NT2/D1 (cell line): ENCODE measurements around the gene UCK2.

Experiments used
- DNase-seq: peaks from one replicate; pipeline ENCODE4 v3.0.0-alpha.2; 2011; ENCODE audit warnings: low read depth, low spot score
- H3K27me3 ChIP-seq: 2 replicates; pipeline ENCODE4 v1.6.0; 2011; ENCODE audit warnings: mild to moderate bottlenecking; ENCODE audit not compliant: insufficient read length, insufficient read depth
- H3K36me3 ChIP-seq: 2 replicates; pipeline ENCODE4 v1.6.1; 2011; ENCODE audit warnings: mild to moderate bottlenecking, low read length, mixed read lengths; ENCODE audit not compliant: insufficient read depth, insufficient read length
- H3K4me1 ChIP-seq: 2 replicates; pipeline ENCODE4 v1.5.1; 2011; ENCODE audit not compliant: insufficient read depth, insufficient read length
- H3K4me3 ChIP-seq: 2 replicates; pipeline ENCODE4 v1.5.1; 2011; ENCODE audit warnings: low read depth; ENCODE audit not compliant: insufficient read length
- H3K9ac ChIP-seq: 2 replicates; pipeline ENCODE4 v1.6.0; 2011; ENCODE audit warnings: low read depth; ENCODE audit not compliant: insufficient read length
- H3K9me3 ChIP-seq: 2 replicates; pipeline ENCODE4 v1.5.1; 2011; ENCODE audit warnings: mild to moderate bottlenecking, low read length; ENCODE audit not compliant: insufficient read depth
- SUZ12 ChIP-seq: IDR thresholded peaks from 2 replicates; pipeline ENCODE4 v1.6.1; 2011; ENCODE audit not compliant: insufficient read length, insufficient read depth; ENCODE audit errors: extremely low read depth
- YY1 ChIP-seq: IDR thresholded peaks from 2 replicates; pipeline ENCODE4 v1.6.1; 2011; ENCODE audit not compliant: insufficient read length, insufficient read depth
- ZNF274 ChIP-seq: IDR thresholded peaks from 2 replicates; pipeline ENCODE4 v1.6.1; 2011; ENCODE audit warnings: mild to moderate bottlenecking, low read depth, low read length

Gene UCK2

GRCh38 chr1:165915932-165916348 is 88.5 kb downstream of the UCK2 start:
- no peaks in the 10 kb centered on the region for H3K4me1 ChIP-seq
- H3K9ac ChIP-seq: no peak overlapping the region
- no peak for TF ChIP-seq YY1
- no peak for TF ChIP-seq SUZ12
- no peak for TF ChIP-seq ZNF274
- H3K9me3 ChIP-seq: no peaks in the 10 kb centered on the region
- peaks cover 15% of the 10 kb centered on the region for H3K36me3 ChIP-seq
- DNase-seq: no peak
- H3K27me3 ChIP-seq: no peaks in the 10 kb centered on the region
- H3K4me3 ChIP-seq: no peak overlapping the region

GRCh38 chr1:165917166-165917565 is 89.8 kb downstream of the UCK2 start:
- Histone ChIP-seq H3K4me1 (no peaks in the 10 kb centered on the region), H3K9ac (no peak overlapping the region), H3K27me3 (no peaks in the 10 kb centered on the region), H3K4me3 (no peak overlapping the region), H3K9me3 (no peaks in the 10 kb centered on the region), H3K36me3 (peaks cover 6% of the 10 kb centered on the region)
- DNase-seq: no peak
- no peak for TF ChIP-seq YY1
- no peak for TF ChIP-seq ZNF274
- no peak for TF ChIP-seq SUZ12

DNA sequence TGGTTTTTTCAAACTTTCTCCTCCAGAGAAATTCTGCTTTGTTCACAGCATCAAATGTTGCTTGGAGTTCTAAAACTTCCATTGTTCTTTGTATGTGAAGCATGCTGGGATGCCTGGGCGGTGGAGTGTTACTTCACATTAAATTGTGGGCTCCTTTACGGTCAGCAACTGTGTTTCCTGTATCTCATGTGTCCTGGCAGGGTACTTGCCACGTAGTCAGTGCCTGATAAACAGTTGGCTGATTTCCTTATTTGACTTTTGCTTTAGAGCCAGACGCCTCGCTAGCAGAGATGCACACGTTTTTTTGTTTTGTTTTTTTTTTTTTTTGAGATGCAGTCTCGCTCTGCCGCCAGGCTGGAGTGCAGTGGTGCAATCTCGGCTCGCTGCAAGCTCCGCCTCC is 96.7 kb downstream of the UCK2 start:
- H3K27me3 ChIP-seq: no peaks in the 10 kb centered on the region

DNA sequence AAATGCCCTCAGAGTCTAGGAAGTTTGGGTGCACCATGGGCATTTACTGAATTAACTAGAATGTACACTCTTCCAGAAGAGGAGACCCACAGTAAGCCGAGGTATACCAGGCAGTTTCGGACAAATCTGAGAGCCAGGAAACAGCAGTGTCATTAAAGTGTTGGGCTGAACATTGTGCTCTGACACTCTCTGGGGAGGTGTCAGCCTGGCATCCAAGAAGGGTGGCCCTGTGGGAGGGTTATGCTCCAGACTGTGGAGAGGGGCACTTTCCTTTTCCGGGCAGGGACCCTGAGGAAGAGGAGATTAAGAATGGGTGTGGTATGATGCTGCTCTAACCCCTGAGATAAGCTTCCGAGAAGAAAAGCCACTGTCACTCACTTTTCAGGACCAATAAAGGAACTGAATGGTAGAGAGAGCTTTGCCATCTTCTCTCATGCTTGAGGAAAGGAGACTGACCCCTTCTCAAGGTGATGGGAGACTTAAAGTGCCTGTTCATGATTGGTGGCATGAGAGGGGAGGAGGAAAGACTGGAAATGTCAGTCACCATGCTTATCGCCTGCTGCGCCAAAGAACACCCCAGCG is 98.2 kb downstream of the UCK2 start:
- no peaks in the 10 kb centered on the region for H3K36me3 ChIP-seq

More for the DNA sequence above, 96.7 kb downstream of the UCK2 start:
- H3K4me1 ChIP-seq: no peaks in the 10 kb centered on the region
- no peaks in the 10 kb centered on the region for H3K36me3 ChIP-seq
- no peak for DNase-seq
- H3K9ac ChIP-seq: no peak overlapping the region
- no peaks in the 10 kb centered on the region for H3K9me3 ChIP-seq
- H3K4me3 ChIP-seq: no peak overlapping the region
- TF ChIP-seq YY1 (no peak), SUZ12 (no peak), ZNF274 (no peak)

GRCh38 chr1:165927169-165927568 is 99.8 kb downstream of the UCK2 start:
- TF ChIP-seq YY1: no peak
- no peak for TF ChIP-seq ZNF274
- TF ChIP-seq SUZ12: no peak
- no peak for DNase-seq
- Histone ChIP-seq H3K4me1 (no peaks in the 10 kb centered on the region), H3K36me3 (no peaks in the 10 kb centered on the region), H3K9me3 (no peaks in the 10 kb centered on the region), H3K27me3 (no peaks in the 10 kb centered on the region), H3K9ac (no peak overlapping the region), H3K4me3 (no peak overlapping the region)

More for the DNA sequence above, 98.2 kb downstream of the UCK2 start:
- Histone ChIP-seq H3K9ac (no peak overlapping the region), H3K4me3 (no peak overlapping the region), H3K4me1 (no peaks in the 10 kb centered on the region), H3K27me3 (no peaks in the 10 kb centered on the region), H3K9me3 (no peaks in the 10 kb centered on the region)
- DNase-seq: no peak
- TF ChIP-seq SUZ12 (no peak), YY1 (no peak), ZNF274 (no peak)

- H3K4me1 ChIP-seq: no peaks in the 10 kb centered on the region
- H3K9ac ChIP-seq: no peak overlapping the region
- H3K36me3 ChIP-seq: no peaks in the 10 kb centered on the region
- H3K9me3 ChIP-seq: no peaks in the 10 kb centered on the region
- no peak for TF ChIP-seq SUZ12
- no peak for TF ChIP-seq ZNF274
- no peak for TF ChIP-seq YY1
- no peaks in the 10 kb centered on the region for H3K27me3 ChIP-seq
- no peak overlapping the region for H3K4me3 ChIP-seq
- DNase-seq: peak; percentile 52
Measured at GRCh38 chr1:165928075-165928731, 100.8 kb downstream of the UCK2 start.

DNA sequence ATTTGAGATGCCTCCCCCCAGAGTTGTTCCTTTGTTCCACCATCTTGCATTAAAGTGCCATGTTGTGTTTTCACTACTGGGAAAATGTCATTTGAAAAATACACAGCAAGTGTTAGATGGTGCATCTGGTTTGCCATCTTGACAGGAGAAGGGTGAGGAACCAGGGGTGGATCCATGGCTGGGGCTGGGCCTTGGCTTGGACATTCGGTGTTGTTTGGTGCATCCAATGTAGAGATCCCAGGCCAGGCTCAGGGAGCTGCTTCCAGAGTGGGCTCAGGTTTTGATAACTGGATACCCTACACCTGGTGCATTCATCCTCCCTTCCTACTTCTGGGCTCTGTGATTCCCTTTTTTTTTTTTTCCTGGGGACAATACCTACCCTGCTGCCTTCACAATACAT is 103.5 kb downstream of the UCK2 start:
- Histone ChIP-seq H3K27me3 (no peaks in the 10 kb centered on the region), H3K36me3 (no peaks in the 10 kb centered on the region), H3K9me3 (no peaks in the 10 kb centered on the region)

More for the DNA sequence above, 103.5 kb downstream of the UCK2 start:
- Histone ChIP-seq H3K4me1 (peaks cover 4% of the 10 kb centered on the region), H3K9ac (no peak overlapping the region), H3K4me3 (no peak overlapping the region)
- no peak for DNase-seq
- TF ChIP-seq SUZ12 (no peak), YY1 (no peak)
